Hepatocyte (in vitro differentiated cells): ENCODE measurements around the gene SLC22A31.

ENCODE experiments used
- EZH2 ChIP-seq: fragments of 200-600 bp; sonication (generic); IDR thresholded peaks from 2 replicates; pipeline ENCODE4 v1.6.1; 2016; ENCODE audit warnings: antibody characterized with exemption, mild to moderate bottlenecking, borderline replicate concordance
- EZH2phosphoT487 ChIP-seq: fragments of 200-600 bp; sonication (generic); IDR thresholded peaks from one replicate; pipeline ENCODE4 v1.6.1; 2018; ENCODE audit warnings: antibody characterized with exemption, mild to moderate bottlenecking, low read depth, moderate library complexity; ENCODE audit not compliant: unreplicated experiment, severe bottlenecking
- TF ChIP-seq, protein P1 (sequence below): fragments of 200-600 bp; sonication (generic); IDR thresholded peaks from 2 replicates; pipeline ENCODE4 v1.5.1; 2016; ENCODE audit warnings: antibody characterized with exemption, mild to moderate bottlenecking; ENCODE audit not compliant: poor library complexity

DNA sequence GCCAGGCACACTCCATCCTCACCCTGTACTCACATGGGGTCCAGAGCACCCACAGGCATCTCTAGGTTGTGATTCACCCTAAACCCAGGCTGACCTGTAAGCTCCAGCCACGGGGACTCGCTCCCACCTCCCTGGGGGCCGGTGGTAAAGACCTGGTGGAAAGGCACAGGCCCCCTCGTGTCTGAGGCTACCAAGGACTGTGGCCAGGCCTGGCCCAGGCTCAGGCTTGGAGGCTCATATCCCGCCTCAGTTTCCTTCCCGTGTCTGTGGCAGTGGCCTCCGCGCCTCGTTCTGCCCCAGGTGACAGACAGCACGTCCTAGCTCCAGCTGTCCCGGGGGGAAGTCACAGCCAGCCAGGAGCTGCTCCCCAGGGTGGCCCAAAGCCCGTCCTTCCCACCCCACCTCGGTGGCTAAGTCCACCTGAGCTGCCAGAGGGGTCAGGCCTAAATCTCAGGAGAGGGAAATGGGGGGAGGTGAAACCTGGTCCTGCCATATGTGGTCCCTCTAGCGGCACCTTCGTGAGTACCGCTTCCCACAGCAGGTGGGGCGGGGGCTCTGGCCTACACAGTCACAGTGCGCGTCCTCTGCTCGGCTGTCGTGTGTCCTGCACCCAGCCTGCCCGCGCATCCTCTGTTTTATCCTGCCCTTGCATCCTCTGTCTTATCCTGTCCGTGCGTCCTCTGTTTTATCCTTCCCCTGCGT is 16.2 kb downstream of the SLC22A31 start:
- TF ChIP-seq, protein P1, sequence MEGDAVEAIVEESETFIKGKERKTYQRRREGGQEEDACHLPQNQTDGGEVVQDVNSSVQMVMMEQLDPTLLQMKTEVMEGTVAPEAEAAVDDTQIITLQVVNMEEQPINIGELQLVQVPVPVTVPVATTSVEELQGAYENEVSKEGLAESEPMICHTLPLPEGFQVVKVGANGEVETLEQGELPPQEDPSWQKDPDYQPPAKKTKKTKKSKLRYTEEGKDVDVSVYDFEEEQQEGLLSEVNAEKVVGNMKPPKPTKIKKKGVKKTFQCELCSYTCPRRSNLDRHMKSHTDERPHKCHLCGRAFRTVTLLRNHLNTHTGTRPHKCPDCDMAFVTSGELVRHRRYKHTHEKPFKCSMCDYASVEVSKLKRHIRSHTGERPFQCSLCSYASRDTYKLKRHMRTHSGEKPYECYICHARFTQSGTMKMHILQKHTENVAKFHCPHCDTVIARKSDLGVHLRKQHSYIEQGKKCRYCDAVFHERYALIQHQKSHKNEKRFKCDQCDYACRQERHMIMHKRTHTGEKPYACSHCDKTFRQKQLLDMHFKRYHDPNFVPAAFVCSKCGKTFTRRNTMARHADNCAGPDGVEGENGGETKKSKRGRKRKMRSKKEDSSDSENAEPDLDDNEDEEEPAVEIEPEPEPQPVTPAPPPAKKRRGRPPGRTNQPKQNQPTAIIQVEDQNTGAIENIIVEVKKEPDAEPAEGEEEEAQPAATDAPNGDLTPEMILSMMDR = no peak
- TF ChIP-seq EZH2 (no peak), EZH2phosphoT487 (no peak)
